MM.1S (cell line): ENCODE measurements around the gene NCR3LG1.

Source experiments
- DNase-seq: peaks from one replicate; pipeline ENCODE4 v3.0.0-alpha.2; 2015
- H2AFZ ChIP-seq: fragments of 300-600 bp; sonication (generic); 2 replicates; pipeline ENCODE4 v1.6.0; 2016; ENCODE audit warnings: antibody characterized with exemption, low read length
- H3F3A ChIP-seq: fragments of 300-600 bp; sonication (generic); 2 replicates; pipeline ENCODE4 v1.6.1; 2016; ENCODE audit warnings: mild to moderate bottlenecking, antibody characterized with exemption, low read length, moderate library complexity, mixed read lengths; ENCODE audit not compliant: insufficient read depth
- H3K27ac ChIP-seq: fragments of 300-600 bp; sonication (generic); 2 replicates; pipeline ENCODE4 v1.5.1; 2016; ENCODE audit warnings: mild to moderate bottlenecking, low read length
- H3K27me3 ChIP-seq: fragments of 300-600 bp; sonication (generic); replicated peaks from 2 replicates; pipeline ENCODE4 v1.6.0; 2016; ENCODE audit warnings: low read length; ENCODE audit not compliant: insufficient read depth
- H3K36me3 ChIP-seq: fragments of 300-600 bp; sonication (generic); replicated peaks from 2 replicates; pipeline ENCODE4 v1.6.1; 2016; ENCODE audit warnings: mild to moderate bottlenecking, low read length, mixed read lengths; ENCODE audit not compliant: insufficient read depth
- H3K4me1 ChIP-seq: fragments of 300-600 bp; sonication (generic); 2 replicates; pipeline ENCODE4 v1.6.1; 2016; ENCODE audit warnings: low read length, mixed read lengths
- H3K4me2 ChIP-seq: fragments of 300-600 bp; sonication (generic); 2 replicates; pipeline ENCODE4 v1.6.0; 2016; ENCODE audit warnings: low read depth, low read length
- H3K4me3 ChIP-seq: fragments of 300-600 bp; sonication (generic); 2 replicates; pipeline ENCODE4 v1.5.1; 2016; ENCODE audit warnings: low read length, mixed read lengths
- H3K79me2 ChIP-seq: fragments of 300-600 bp; sonication (generic); 2 replicates; pipeline ENCODE4 v1.6.1; 2016; ENCODE audit warnings: mixed run types, low read length, mixed read lengths
- H3K9ac ChIP-seq: fragments of 300-600 bp; sonication (generic); 2 replicates; pipeline ENCODE4 v1.6.1; 2016; ENCODE audit warnings: low read length, mixed read lengths
- H3K9me2 ChIP-seq: fragments of 300-600 bp; sonication (generic); replicated peaks from 2 replicates; pipeline ENCODE4 v1.6.1; 2016; ENCODE audit warnings: mild to moderate bottlenecking, low read length, mixed read lengths; ENCODE audit not compliant: insufficient read depth
- H3K9me3 ChIP-seq: fragments of 300-600 bp; sonication (generic); replicated peaks from 2 replicates; pipeline ENCODE4 v1.6.1; 2016; ENCODE audit warnings: mild to moderate bottlenecking, low read length, mixed read lengths; ENCODE audit not compliant: insufficient read depth
- H4K20me1 ChIP-seq: fragments of 300-600 bp; sonication (generic); 2 replicates; pipeline ENCODE4 v1.6.1; 2016; ENCODE audit warnings: mild to moderate bottlenecking, low read length, moderate library complexity, mixed read lengths; ENCODE audit not compliant: insufficient read depth
- CTCF ChIP-seq: fragments of 300-600 bp; sonication (generic); IDR thresholded peaks from 2 replicates; pipeline ENCODE4 v1.5.1; 2016; ENCODE audit warnings: antibody characterized with exemption, low read length, mixed read lengths
- EZH2 ChIP-seq: fragments of 300-600 bp; sonication (generic); optimal IDR thresholded peaks from 2 replicates; pipeline ENCODE3; 2017; ENCODE audit warnings: low read depth, mild to moderate bottlenecking, antibody characterized with exemption, low read length, mixed read lengths
- EZH2phosphoT487 ChIP-seq: fragments of 300-600 bp; sonication (generic); IDR thresholded peaks from 2 replicates; pipeline ENCODE4 v1.6.1; 2018; ENCODE audit warnings: antibody characterized with exemption, low read length

NCR3LG1 gene

DNA sequence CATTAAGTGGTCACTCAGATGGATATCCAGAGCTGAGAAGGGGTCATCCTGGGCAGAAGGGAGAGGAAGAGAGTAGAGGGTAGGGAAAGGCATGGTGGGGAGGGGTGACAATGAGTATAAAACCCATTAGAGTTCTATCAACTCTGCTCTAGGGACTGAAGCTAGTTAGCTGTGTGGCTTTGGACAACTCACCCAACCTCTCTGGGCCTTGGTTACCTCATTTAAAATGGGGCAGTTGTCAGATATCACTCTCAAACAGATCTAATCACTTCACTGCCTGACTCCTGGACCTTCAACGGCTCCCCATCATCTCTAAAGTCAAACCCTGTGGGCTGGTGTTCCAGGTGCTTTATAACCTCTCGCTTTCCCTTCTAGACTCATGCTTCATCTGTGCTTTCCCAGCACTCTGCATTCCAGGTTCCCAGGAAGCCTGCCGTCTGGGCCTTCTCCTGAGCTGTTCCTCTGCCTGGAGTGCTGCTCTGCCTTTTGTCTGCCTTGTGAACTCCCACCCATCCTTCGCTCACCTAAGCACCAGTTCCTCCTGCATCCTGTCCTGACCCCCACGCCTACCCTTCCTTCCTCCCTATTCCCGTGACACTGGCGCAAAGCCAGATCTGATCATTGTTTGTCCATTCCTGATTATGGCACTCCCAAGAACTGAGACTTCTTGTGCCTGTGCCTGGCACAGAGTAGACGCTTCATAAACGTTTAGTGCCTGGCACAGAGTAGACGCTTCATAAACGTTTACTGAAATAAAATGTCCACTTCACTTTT, 59.2 kb downstream of the NCR3LG1 start:
- Histone ChIP-seq H3K27ac (no peak overlapping the region), H3K4me1 (peaks cover 9% of the 10 kb centered on the region)

DNA sequence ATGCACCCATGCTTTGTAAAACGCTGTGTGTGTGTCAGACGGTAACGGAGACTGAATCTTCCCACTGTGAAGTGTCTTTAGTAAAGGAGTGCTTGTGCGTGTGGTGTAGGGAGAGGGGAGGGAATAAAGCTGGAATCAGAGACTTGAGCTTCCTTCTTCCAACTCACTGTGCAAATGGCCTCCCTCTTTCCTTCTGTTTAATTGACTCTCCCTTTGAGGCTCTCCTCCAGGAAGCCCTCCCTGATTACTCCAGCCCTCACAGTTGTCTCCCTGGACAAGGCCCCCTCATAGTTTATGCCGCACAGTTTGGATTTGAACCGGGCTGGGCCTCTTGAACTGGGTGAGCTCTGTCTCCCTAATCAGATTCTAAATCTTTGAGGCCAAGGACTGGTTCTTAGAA, 59.8 kb downstream of the NCR3LG1 start:
- no peaks in the 10 kb centered on the region for H3K79me2 ChIP-seq
- peaks cover 2% of the 10 kb centered on the region for H3K4me1 ChIP-seq
- H4K20me1 ChIP-seq: no peaks in the 10 kb centered on the region
- H3F3A ChIP-seq: 0 out of 2 replicates have a peak, but pooled peaks cover 1% of the 10 kb centered on the region
- no peaks in the 10 kb centered on the region for H3K27me3 ChIP-seq
- H3K4me2 ChIP-seq: no peak overlapping the region
- H3K36me3 ChIP-seq: no peaks in the 10 kb centered on the region
- H3K9me3 ChIP-seq: no peaks in the 10 kb centered on the region
- no peaks in the 10 kb centered on the region for H3K9me2 ChIP-seq
- DNase-seq: no peak
- no peak overlapping the region for H3K4me3 ChIP-seq
- H3K9ac ChIP-seq: no peak overlapping the region
- TF ChIP-seq EZH2: no peak
- no peak for TF ChIP-seq CTCF
- no peak for TF ChIP-seq EZH2phosphoT487
- no peak overlapping the region for H2AFZ ChIP-seq
- H3K27ac ChIP-seq: no peak overlapping the region

More for the DNA sequence above, 59.2 kb downstream of the NCR3LG1 start:
- Histone ChIP-seq H3K4me3 (no peak overlapping the region), H3K9me2 (no peaks in the 10 kb centered on the region), H3K36me3 (no peaks in the 10 kb centered on the region), H3K9ac (no peak overlapping the region), H3K27me3 (no peaks in the 10 kb centered on the region), H4K20me1 (no peaks in the 10 kb centered on the region), H3K79me2 (no peaks in the 10 kb centered on the region), H3K9me3 (no peaks in the 10 kb centered on the region), H2AFZ (no peak overlapping the region), H3F3A (0 out of 2 replicates have a peak, but pooled peaks cover 6% of the 10 kb centered on the region), H3K4me2 (no peak overlapping the region)
- DNase-seq: no peak
- TF ChIP-seq EZH2phosphoT487: no peak
- no peak for TF ChIP-seq CTCF
- TF ChIP-seq EZH2: no peak

DNA sequence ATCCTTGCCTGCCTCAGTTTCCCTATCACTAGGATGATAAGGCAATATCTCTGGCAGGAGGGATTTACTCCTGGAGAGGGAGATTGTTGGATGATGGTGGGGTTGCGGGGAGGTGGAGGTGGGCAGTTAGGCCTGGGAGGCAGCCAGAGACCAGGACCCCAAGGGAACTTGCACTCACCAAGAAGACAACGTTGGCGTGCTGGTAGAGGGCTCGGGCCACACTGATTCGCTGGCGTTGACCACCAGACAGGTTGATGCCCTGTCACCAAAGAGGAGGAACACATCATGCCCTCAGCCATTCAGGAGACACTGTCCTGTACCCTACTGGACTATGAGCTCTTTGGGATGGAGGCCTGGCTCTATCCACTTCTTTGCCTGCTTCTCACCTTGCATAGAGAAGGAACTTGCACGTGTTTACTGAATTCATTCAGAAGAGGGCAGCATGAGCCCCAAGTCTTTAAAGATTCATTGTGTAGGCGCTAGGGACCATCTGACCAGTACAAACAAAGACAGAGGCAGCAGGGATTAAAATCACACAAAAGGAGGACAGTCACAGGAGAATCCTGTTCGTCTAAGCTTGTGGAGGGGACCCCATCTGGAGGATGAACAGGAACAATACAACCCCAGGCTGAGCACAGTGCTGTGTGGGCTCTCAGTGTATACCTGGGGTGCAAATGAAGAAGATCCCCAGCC, 61.0 kb downstream of the NCR3LG1 start:
- H3K4me2 ChIP-seq: no peak overlapping the region
- no peak overlapping the region for H2AFZ ChIP-seq

More for the DNA sequence above, 61.0 kb downstream of the NCR3LG1 start:
- Histone ChIP-seq H3K27me3 (no peaks in the 10 kb centered on the region), H3F3A (no peaks in the 10 kb centered on the region), H3K9me2 (no peaks in the 10 kb centered on the region), H3K36me3 (no peaks in the 10 kb centered on the region), H3K79me2 (no peaks in the 10 kb centered on the region), H3K4me3 (no peak overlapping the region), H3K4me1 (no peaks in the 10 kb centered on the region), H4K20me1 (no peaks in the 10 kb centered on the region), H3K27ac (no peak overlapping the region), H3K9ac (no peak overlapping the region), H3K9me3 (no peaks in the 10 kb centered on the region)
- DNase-seq: no peak
- TF ChIP-seq EZH2: no peak
- TF ChIP-seq CTCF: no peak
- TF ChIP-seq EZH2phosphoT487: no peak
